ENCODE data around the gene OR52K2.

- TF ChIP-seq EZH2 (IDR thresholded peaks at IDR 0.05; ENCODE audit: borderline replicate concordance, low read depth, low read length, poor library complexity, severe bottlenecking) (no peak), CTCF (conservative IDR thresholded peaks at IDR 0.05; ENCODE audit: low read depth, low read length) (no peak)
These were observed 46.9 kb downstream of the OR52K2 start for GRCh38 chr11:4495986-4496385.
